HG03103 (cell line): Measurements from ENCODE around the gene CLIP2.
"Not testable (repeated sequence)": the region's sequence is repeated elsewhere in the genome, so short reads cannot be mapped to it uniquely, and the experiment has no call there.

Experiments
- ATAC-seq: cut with Tn5 transposase; IDR thresholded peaks from one replicate; pipeline ENCODE4 v1.9.1; 2021; ENCODE audit warnings: low read depth; ENCODE audit not compliant: unreplicated experiment

CLIP2 gene

GRCh38 chr7:74420006-74420405, 130.8 kb downstream of the CLIP2 start:
- ATAC-seq = no peak

GRCh38 chr7:74424291-74424880, 135.2 kb downstream of the CLIP2 start:
- ATAC-seq = no peak

GRCh38 chr7:74428023-74428422, 138.8 kb downstream of the CLIP2 start:
- ATAC-seq = no peak

GRCh38 chr7:74429153-74429747, 140.0 kb downstream of the CLIP2 start:
- ATAC-seq = no peak

GRCh38 chr7:74430409-74430808, 141.2 kb downstream of the CLIP2 start:
- ATAC-seq = not testable (repeated sequence)

GRCh38 chr7:74430961-74431466, 141.8 kb downstream of the CLIP2 start:
- ATAC-seq = no peak

- ATAC-seq = not testable (repeated sequence)
These were observed 148.0 kb downstream of the CLIP2 start for GRCh38 chr7:74437291-74437571.

GRCh38 chr7:74438327-74438726, 149.1 kb downstream of the CLIP2 start:
- ATAC-seq = no peak

- ATAC-seq = no peak
These were observed 150.3 kb downstream of the CLIP2 start for GRCh38 chr7:74439541-74439940.

GRCh38 chr7:74440143-74440542, 150.9 kb downstream of the CLIP2 start:
- not testable (repeated sequence) for ATAC-seq

GRCh38 chr7:74441801-74442200, 152.6 kb downstream of the CLIP2 start:
- ATAC-seq = no peak

- no peak for ATAC-seq
These were observed 154.5 kb downstream of the CLIP2 start for GRCh38 chr7:74443543-74444247.

- ATAC-seq = no peak
These were observed 159.9 kb downstream of the CLIP2 start for GRCh38 chr7:74449144-74449543.

GRCh38 chr7:74449809-74450397, 160.7 kb downstream of the CLIP2 start:
- ATAC-seq = no peak

- ATAC-seq = no peak
These were observed 163.6 kb downstream of the CLIP2 start for GRCh38 chr7:74452748-74453321.

- no peak for ATAC-seq
These were observed 164.3 kb downstream of the CLIP2 start, which contains the start of gene GTF2IRD1 for GRCh38 chr7:74453322-74454011. TSS of gene GTF2IRD1 (plus strand) at chr7:74453906. CDS start at chr7:74508081, 54,175 bp downstream.

GRCh38 chr7:74454021-74454924, 165.1 kb downstream of the CLIP2 start:
- ATAC-seq = no peak

GRCh38 chr7:74454925-74455288, 165.7 kb downstream of the CLIP2 start:
- no peak for ATAC-seq

- ATAC-seq = no peak
These were observed 166.1 kb downstream of the CLIP2 start for GRCh38 chr7:74455291-74455804.
